Large intestine (tissue), 3 donors: Measurements from ENCODE around the gene LRMDA. TPM values are rescaled to one million over a fixed set of nuclear protein-coding genes. Genes with fewer than 3 reads are reported as not detected.

ENCODE experiments used
- DNase-seq, 2 donors: peaks; one replicate each; pipeline versions ENCODE4 v3.0.0 to v3.0.0-alpha.2; 2013
- H3K27ac ChIP-seq: one replicate; pipeline ENCODE4 v1.5.1; 2013; ENCODE audit warnings: low read length
- H3K27me3 ChIP-seq: 2 replicates; pipeline ENCODE4 v1.6.1; 2013; ENCODE audit warnings: low read length; ENCODE audit not compliant: control insufficient read depth, insufficient read depth
- H3K36me3 ChIP-seq: 2 replicates; pipeline ENCODE4 v1.6.1; 2013; ENCODE audit warnings: low read length; ENCODE audit not compliant: control insufficient read depth, insufficient read depth
- H3K4me1 ChIP-seq: one replicate; pipeline ENCODE4 v1.6.1; 2013; ENCODE audit warnings: low read length; ENCODE audit not compliant: control insufficient read depth, insufficient read depth
- H3K4me3 ChIP-seq: one replicate; pipeline ENCODE4 v1.5.1; 2013; ENCODE audit warnings: low read length
- H3K9me3 ChIP-seq: one replicate; pipeline ENCODE4 v1.6.1; 2013; ENCODE audit warnings: mild to moderate bottlenecking, low read depth, low read length, moderate library complexity; ENCODE audit not compliant: control insufficient read depth
- WGBS: methylation state at CpG from one replicate; pipeline ENCODE4 v1.1.5; 2013; ENCODE audit warnings: low lambda C conversion rate; ENCODE audit not compliant: insufficient coverage; 5-methylcytosine and 5-hydroxymethylcytosine counted together
- polyA plus RNA-seq: library from polyadenylated mRNA; unstranded; fragments of 120-200 nt; gene quantifications from one replicate; pipeline ENCODE4 v1.2.1, GENCODE V29; 2013

The LRMDA gene
- polyA plus RNA-seq, 1 donor = 5.3 TPM

DNA sequence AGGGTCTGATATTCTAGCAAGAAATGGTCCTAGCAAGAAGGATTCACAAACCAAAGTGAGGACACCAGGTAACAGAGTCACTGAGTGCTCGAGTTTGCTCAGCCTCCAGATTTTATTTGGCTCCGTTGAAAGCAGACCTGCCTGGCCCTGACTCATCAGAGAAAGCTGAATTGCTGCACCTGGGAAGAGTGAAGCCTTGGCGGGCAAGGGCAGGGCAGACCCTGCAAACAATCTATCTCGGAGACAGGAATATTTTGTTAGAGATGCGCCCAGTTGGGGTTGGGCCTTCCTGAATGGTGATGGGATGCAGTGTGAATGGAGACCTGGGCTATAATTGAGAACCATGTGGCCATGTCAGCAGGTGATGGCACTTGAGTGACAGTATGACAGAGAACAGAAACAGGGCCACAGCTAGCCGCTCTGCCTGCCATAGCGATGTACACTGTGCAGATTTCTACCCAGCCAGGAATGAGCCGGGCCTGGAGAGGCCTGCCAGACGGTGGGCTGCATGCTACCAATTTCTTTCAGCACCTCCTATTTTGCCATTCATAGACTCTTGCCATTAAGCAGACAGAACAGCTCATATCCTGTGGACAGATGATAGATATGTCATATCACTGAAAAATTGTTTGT, 744.2 kb downstream of the LRMDA start:
- Histone ChIP-seq H3K4me1 (no peaks in the 10 kb centered on the region), H3K36me3 (no peaks in the 10 kb centered on the region), H3K9me3 (no peaks in the 10 kb centered on the region), H3K4me3 (no peak overlapping the region), H3K27me3 (no peaks in the 10 kb centered on the region), H3K27ac (no peak overlapping the region)
- WGBS = 60% methylated on average over 1 of the region's 9 CpGs
- no peak for DNase-seq

- no peak for DNase-seq
- H3K27me3 ChIP-seq = no peaks in the 10 kb centered on the region
- H3K36me3 ChIP-seq = no peaks in the 10 kb centered on the region
- H3K4me3 ChIP-seq = no peak overlapping the region
- H3K9me3 ChIP-seq = no peaks in the 10 kb centered on the region
- 100% methylated on average over 1 of the region's 9 CpGs for WGBS
- no peaks in the 10 kb centered on the region for H3K4me1 ChIP-seq
- no peak overlapping the region for H3K27ac ChIP-seq
These were observed 744.7 kb downstream of the LRMDA start for GRCh38 chr10:76176166-76176550.

GRCh38 chr10:76177936-76178335, 746.5 kb downstream of the LRMDA start:
- no peaks in the 10 kb centered on the region for H3K9me3 ChIP-seq
- H3K36me3 ChIP-seq = no peaks in the 10 kb centered on the region
- WGBS = no CpG with 5 or more reads among the region's 2 CpGs
- no peak for DNase-seq
- H3K27me3 ChIP-seq = no peaks in the 10 kb centered on the region
- H3K27ac ChIP-seq = no peak overlapping the region
- H3K4me1 ChIP-seq = no peaks in the 10 kb centered on the region
- H3K4me3 ChIP-seq = no peak overlapping the region

- Histone ChIP-seq H3K4me3 (no peak overlapping the region), H3K9me3 (no peaks in the 10 kb centered on the region), H3K27ac (no peak overlapping the region), H3K27me3 (no peaks in the 10 kb centered on the region), H3K36me3 (no peaks in the 10 kb centered on the region), H3K4me1 (no peaks in the 10 kb centered on the region)
- WGBS = no CpG with 5 or more reads among the region's 4 CpGs
- no peak for DNase-seq
These were observed 747.3 kb downstream of the LRMDA start for GRCh38 chr10:76178532-76179292.

- Histone ChIP-seq H3K4me3 (no peak overlapping the region), H3K27me3 (no peaks in the 10 kb centered on the region), H3K27ac (no peak overlapping the region), H3K9me3 (no peaks in the 10 kb centered on the region), H3K4me1 (no peaks in the 10 kb centered on the region), H3K36me3 (no peaks in the 10 kb centered on the region)
- no CpG with 5 or more reads among the region's 5 CpGs for WGBS
- no peak for DNase-seq
These were observed 748.4 kb downstream of the LRMDA start for GRCh38 chr10:76179806-76180205.

GRCh38 chr10:76184647-76185046, 753.2 kb downstream of the LRMDA start:
- Histone ChIP-seq H3K27ac (no peak overlapping the region), H3K4me1 (no peaks in the 10 kb centered on the region), H3K36me3 (no peaks in the 10 kb centered on the region), H3K4me3 (no peak overlapping the region), H3K27me3 (no peaks in the 10 kb centered on the region), H3K9me3 (no peaks in the 10 kb centered on the region)
- no peak for DNase-seq
- 80% methylated on average over 1 of the region's 5 CpGs for WGBS

DNA sequence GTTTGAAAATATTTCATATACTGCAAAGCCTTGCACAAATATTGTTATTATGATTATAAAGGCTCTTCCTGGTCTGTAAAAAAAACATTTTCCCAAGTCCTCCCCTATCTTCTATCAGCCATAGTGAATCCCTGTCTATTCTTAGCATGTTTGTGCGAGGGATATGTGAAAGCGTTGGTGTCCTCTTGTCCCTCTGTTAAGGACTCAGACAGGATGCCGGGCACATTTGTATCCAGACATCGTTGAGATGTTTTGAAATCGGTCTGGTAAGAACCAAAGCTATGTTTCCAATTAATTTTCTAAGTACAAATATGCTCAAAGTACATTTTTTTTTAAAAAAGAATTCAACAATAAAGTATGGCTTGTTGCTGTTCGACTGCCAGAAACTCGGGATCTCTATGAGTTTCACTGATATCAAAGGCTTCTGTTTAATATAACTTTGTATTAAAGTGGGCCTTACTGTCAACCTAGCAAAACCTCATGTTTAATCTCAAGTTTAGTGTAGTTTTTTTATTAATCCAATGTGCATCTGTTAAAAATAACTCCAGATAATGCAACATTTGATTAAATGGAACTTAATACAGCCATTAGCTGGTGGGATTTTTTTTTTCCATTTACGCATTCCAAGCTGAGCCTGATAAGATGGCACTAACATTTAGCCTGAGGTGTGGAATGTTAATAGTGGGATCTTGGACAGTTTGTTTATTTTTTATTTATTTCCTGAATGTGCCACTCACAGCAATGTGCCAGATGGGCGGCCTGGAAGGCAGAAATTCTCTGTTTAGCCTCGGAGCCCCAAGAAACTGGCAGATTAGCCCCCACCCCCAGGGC, 754.3 kb downstream of the LRMDA start:
- no peaks in the 10 kb centered on the region for H3K9me3 ChIP-seq
- H3K27ac ChIP-seq = no peak overlapping the region
- no peak overlapping the region for H3K4me3 ChIP-seq
- no peaks in the 10 kb centered on the region for H3K4me1 ChIP-seq
- 73% methylated on average over 2 of the region's 10 CpGs for WGBS
- H3K36me3 ChIP-seq = no peaks in the 10 kb centered on the region
- no peaks in the 10 kb centered on the region for H3K27me3 ChIP-seq
- no peak for DNase-seq

- H3K4me1 ChIP-seq = no peaks in the 10 kb centered on the region
- WGBS = no CpG with 5 or more reads among the region's 3 CpGs
- DNase-seq = no peak
- no peaks in the 10 kb centered on the region for H3K36me3 ChIP-seq
- H3K9me3 ChIP-seq = no peaks in the 10 kb centered on the region
- no peak overlapping the region for H3K4me3 ChIP-seq
- no peaks in the 10 kb centered on the region for H3K27me3 ChIP-seq
- no peak overlapping the region for H3K27ac ChIP-seq
These were observed 756.8 kb downstream of the LRMDA start for GRCh38 chr10:76188216-76188615.

GRCh38 chr10:76190634-76191270, 759.3 kb downstream of the LRMDA start:
- 67% methylated on average over 2 of the region's 8 CpGs for WGBS
- DNase-seq = no peak
- no peaks in the 10 kb centered on the region for H3K27me3 ChIP-seq

GRCh38 chr10:76191336-76191735, 759.9 kb downstream of the LRMDA start:
- no peak overlapping the region for H3K27ac ChIP-seq
- no peaks in the 10 kb centered on the region for H3K27me3 ChIP-seq
- no CpG with 5 or more reads among the region's 1 CpG for WGBS
- no peak for DNase-seq
- no peaks in the 10 kb centered on the region for H3K9me3 ChIP-seq
- H3K36me3 ChIP-seq = no peaks in the 10 kb centered on the region
- no peak overlapping the region for H3K4me3 ChIP-seq
- H3K4me1 ChIP-seq = no peaks in the 10 kb centered on the region

More at GRCh38 chr10:76190634-76191270, 759.3 kb downstream of the LRMDA start:
- no peaks in the 10 kb centered on the region for H3K36me3 ChIP-seq
- no peaks in the 10 kb centered on the region for H3K4me1 ChIP-seq
- no peak overlapping the region for H3K27ac ChIP-seq
- H3K4me3 ChIP-seq = no peak overlapping the region
- H3K9me3 ChIP-seq = no peaks in the 10 kb centered on the region
